Skeletal muscle satellite cell (primary cell): ENCODE results near the gene ARPC1B.
"Not testable (repeated sequence)": the region's sequence is repeated elsewhere in the genome, so short reads cannot be mapped to it uniquely, and the experiment has no call there.

ENCODE experiments used
- H3K27me3 ChIP-seq: 2 replicates; pipeline ENCODE4 v1.7.0; 2013; ENCODE audit warnings: low read length; ENCODE audit not compliant: control insufficient read depth, insufficient read depth
- H3K36me3 ChIP-seq: 2 replicates; pipeline ENCODE4 v1.7.0; 2013; ENCODE audit warnings: mild to moderate bottlenecking, control low read depth, low read length; ENCODE audit not compliant: insufficient read depth
- H3K4me1 ChIP-seq: 2 replicates; pipeline ENCODE4 v1.7.0; 2013; ENCODE audit warnings: low read length; ENCODE audit not compliant: control insufficient read depth, insufficient read depth
- H3K4me2 ChIP-seq: 2 replicates; pipeline ENCODE4 v1.7.0; 2013; ENCODE audit warnings: mild to moderate bottlenecking, low read length
- H3K4me3 ChIP-seq: 2 replicates; pipeline ENCODE4 v1.7.0; 2013; ENCODE audit warnings: low read length
- H3K9ac ChIP-seq: 2 replicates; pipeline ENCODE4 v1.7.0; 2013; ENCODE audit warnings: mild to moderate bottlenecking, low read depth, low read length, moderate library complexity
- H3K9me3 ChIP-seq: replicated peaks from 2 replicates; pipeline ENCODE4 v1.7.0; 2013; ENCODE audit warnings: mild to moderate bottlenecking, control low read depth, low read length

ARPC1B gene

GRCh38 chr7:99422625-99423024 is 48.1 kb downstream of the ARPC1B start:
- Histone ChIP-seq H3K9ac (no peak overlapping the region), H3K4me3 (no peak overlapping the region), H3K9me3 (no peaks in the 10 kb centered on the region), H3K4me2 (no peak overlapping the region), H3K4me1 (no peaks in the 10 kb centered on the region), H3K27me3 (no peaks in the 10 kb centered on the region), H3K36me3 (peaks cover 50% of the 10 kb centered on the region)

- Histone ChIP-seq H3K36me3 (peaks cover 39% of the 10 kb centered on the region), H3K27me3 (no peaks in the 10 kb centered on the region), H3K4me1 (no peaks in the 10 kb centered on the region), H3K4me2 (no peak overlapping the region), H3K4me3 (no peak overlapping the region), H3K9me3 (no peaks in the 10 kb centered on the region), H3K9ac (no peak overlapping the region)
These were observed 50.6 kb downstream of the ARPC1B start for GRCh38 chr7:99424932-99425730.

- Histone ChIP-seq H3K9ac (no peak overlapping the region), H3K27me3 (no peaks in the 10 kb centered on the region), H3K9me3 (no peaks in the 10 kb centered on the region), H3K4me2 (no peak overlapping the region), H3K36me3 (peaks cover 43% of the 10 kb centered on the region), H3K4me1 (no peaks in the 10 kb centered on the region), H3K4me3 (no peak overlapping the region)
These were observed 54.5 kb downstream of the ARPC1B start for GRCh38 chr7:99428972-99429566.

GRCh38 chr7:99429756-99430155 is 55.2 kb downstream of the ARPC1B start:
- no peak overlapping the region for H3K4me2 ChIP-seq
- peaks cover 43% of the 10 kb centered on the region for H3K36me3 ChIP-seq

GRCh38 chr7:99431756-99432540 is 57.4 kb downstream of the ARPC1B start:
- H3K9me3 ChIP-seq, H3K9ac ChIP-seq, H3K27me3 ChIP-seq, H3K4me3 ChIP-seq, H3K4me2 ChIP-seq, H3K4me1 ChIP-seq: not testable (repeated sequence)
- peaks cover 42% of the 10 kb centered on the region for H3K36me3 ChIP-seq

More at GRCh38 chr7:99429756-99430155, 55.2 kb downstream of the ARPC1B start:
- no peaks in the 10 kb centered on the region for H3K9me3 ChIP-seq
- H3K4me3 ChIP-seq, result no peak overlapping the region
- H3K27me3 ChIP-seq, result no peaks in the 10 kb centered on the region
- H3K4me1 ChIP-seq, result no peaks in the 10 kb centered on the region
- no peak overlapping the region for H3K9ac ChIP-seq

- Histone ChIP-seq H3K9ac (no peak overlapping the region), H3K4me3 (no peak overlapping the region), H3K4me1 (peaks cover 6% of the 10 kb centered on the region), H3K36me3 (peaks cover 42% of the 10 kb centered on the region), H3K27me3 (no peaks in the 10 kb centered on the region), H3K9me3 (no peaks in the 10 kb centered on the region), H3K4me2 (no peak overlapping the region)
These were observed 58.6 kb downstream of the ARPC1B start for GRCh38 chr7:99433158-99433557.

GRCh38 chr7:99437946-99438572 is 63.5 kb downstream of the ARPC1B start:
- Histone ChIP-seq H3K27me3 (no peaks in the 10 kb centered on the region), H3K4me1 (peaks cover 20% of the 10 kb centered on the region), H3K9ac (peak overlapping the region; percentile 94), H3K36me3 (peaks cover 26% of the 10 kb centered on the region), H3K4me3 (peak overlapping the region; percentile 88), H3K4me2 (peak overlapping the region; percentile 91), H3K9me3 (no peaks in the 10 kb centered on the region)

GRCh38 chr7:99438573-99439480 is 64.3 kb downstream of the ARPC1B start, which contains the start of the genes CPSF4 and PTCD1:
Gene CPSF4 (plus strand): TSS chr7:99438943. CDS start chr7:99439083, 140 bp downstream.
Gene PTCD1 (minus strand): TSS chr7:99438798. CDS start chr7:99435242, 3,556 bp downstream.
- Histone ChIP-seq H3K27me3 (no peaks in the 10 kb centered on the region), H3K9ac (peak within 1 kb of the TSS; percentile 94), H3K4me1 (peaks cover 20% of the 10 kb centered on the region), H3K4me2 (peak within 1 kb of the TSS; percentile 92), H3K9me3 (no peaks in the 10 kb centered on the region), H3K36me3 (peaks cover 23% of the 10 kb centered on the region), H3K4me3 (peak within 1 kb of the TSS; percentile 88)

- Histone ChIP-seq H3K4me3 (peak overlapping the region; percentile 88), H3K9me3 (no peaks in the 10 kb centered on the region), H3K9ac (peak overlapping the region; percentile 94), H3K36me3 (peaks cover 20% of the 10 kb centered on the region), H3K4me1 (peaks cover 20% of the 10 kb centered on the region), H3K27me3 (no peaks in the 10 kb centered on the region), H3K4me2 (peak overlapping the region; percentile 92)
These were observed 65.7 kb downstream of the ARPC1B start for GRCh38 chr7:99440195-99440594.
